PC-3 (cell line): ENCODE data around the gene DNM3.

Experiments used
- EZH2 ChIP-seq: fragments of 300-600 bp; sonication (generic); IDR thresholded peaks from one replicate; pipeline ENCODE4 v1.6.1; 2017; ENCODE audit warnings: antibody characterized with exemption, mild to moderate bottlenecking, low read length; ENCODE audit not compliant: unreplicated experiment
- EZH2phosphoT487 ChIP-seq: fragments of 300-600 bp; sonication (generic); IDR thresholded peaks from 2 replicates; pipeline ENCODE4 v1.6.1; 2018; ENCODE audit warnings: mild to moderate bottlenecking, antibody characterized with exemption, low read length, borderline replicate concordance
- TF ChIP-seq, protein P1 (sequence below): fragments of 300-600 bp; sonication (generic); conservative IDR thresholded peaks from 2 replicates; pipeline ENCODE4 v1.5.1; 2017; ENCODE audit warnings: antibody characterized with exemption, low read depth, mild to moderate bottlenecking, low read length

DNA sequence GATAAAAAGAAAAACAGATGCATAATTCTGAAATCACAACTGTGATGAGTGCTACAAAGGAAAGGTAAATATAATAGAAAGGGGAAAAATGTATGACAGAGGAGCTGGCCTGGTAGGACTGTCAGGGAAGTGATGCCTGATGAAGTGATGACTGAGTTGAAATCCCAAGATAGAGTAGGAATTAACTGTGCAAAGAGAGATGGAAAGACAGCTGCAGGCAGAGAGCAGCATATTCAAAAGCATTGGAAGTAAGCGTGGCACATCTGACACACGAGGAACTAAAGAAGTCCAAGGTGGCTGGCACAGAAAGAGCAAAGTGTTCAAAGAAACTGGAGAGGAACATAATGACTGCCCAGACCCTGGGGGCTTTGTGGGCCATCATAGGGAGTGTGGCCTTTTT, 457.6 kb downstream of the DNM3 start:
- no peak for TF ChIP-seq EZH2
- TF ChIP-seq, protein P1, sequence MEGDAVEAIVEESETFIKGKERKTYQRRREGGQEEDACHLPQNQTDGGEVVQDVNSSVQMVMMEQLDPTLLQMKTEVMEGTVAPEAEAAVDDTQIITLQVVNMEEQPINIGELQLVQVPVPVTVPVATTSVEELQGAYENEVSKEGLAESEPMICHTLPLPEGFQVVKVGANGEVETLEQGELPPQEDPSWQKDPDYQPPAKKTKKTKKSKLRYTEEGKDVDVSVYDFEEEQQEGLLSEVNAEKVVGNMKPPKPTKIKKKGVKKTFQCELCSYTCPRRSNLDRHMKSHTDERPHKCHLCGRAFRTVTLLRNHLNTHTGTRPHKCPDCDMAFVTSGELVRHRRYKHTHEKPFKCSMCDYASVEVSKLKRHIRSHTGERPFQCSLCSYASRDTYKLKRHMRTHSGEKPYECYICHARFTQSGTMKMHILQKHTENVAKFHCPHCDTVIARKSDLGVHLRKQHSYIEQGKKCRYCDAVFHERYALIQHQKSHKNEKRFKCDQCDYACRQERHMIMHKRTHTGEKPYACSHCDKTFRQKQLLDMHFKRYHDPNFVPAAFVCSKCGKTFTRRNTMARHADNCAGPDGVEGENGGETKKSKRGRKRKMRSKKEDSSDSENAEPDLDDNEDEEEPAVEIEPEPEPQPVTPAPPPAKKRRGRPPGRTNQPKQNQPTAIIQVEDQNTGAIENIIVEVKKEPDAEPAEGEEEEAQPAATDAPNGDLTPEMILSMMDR: no peak
- no peak for TF ChIP-seq EZH2phosphoT487
